Kidney (tissue), 14 donors: ENCODE data around the gene WHAMM. TPM values are rescaled to one million over a fixed set of nuclear protein-coding genes. Genes with fewer than 3 reads are reported as not detected.

ENCODE experiments used
- DNase-seq, 5 donors: peaks; one replicate each; pipeline ENCODE4 v3.0.0-alpha.2; 2013 to 2020
- FAIRE-seq: peaks from 2 replicates; lab custom pipeline; 2012; peaks lifted over from hg19 to GRCh38; lab: Jason Lieb, UNC
- H3K27ac ChIP-seq, 2 donors: one replicate each; pipeline ENCODE4 v1.7.0; 2013; ENCODE audit warnings: low read depth in 2 of 2, low read length in 2 of 2, inconsistent platforms in 1 of 2
- H3K27me3 ChIP-seq: one replicate; pipeline ENCODE4 v1.7.1; 2013; ENCODE audit warnings: low read length, inconsistent platforms; ENCODE audit not compliant: control insufficient read depth, insufficient read depth
- H3K36me3 ChIP-seq, 3 donors: one replicate each; pipeline versions ENCODE4 v1.7.0 to v1.7.1; 2013; ENCODE audit warnings: low read length in 3 of 3, control low read depth in 1 of 3, inconsistent platforms in 1 of 3; ENCODE audit not compliant: insufficient read depth in 3 of 3, control insufficient read depth in 2 of 3
- H3K4me1 ChIP-seq, 3 donors: one replicate each; pipeline versions ENCODE4 v1.7.0 to v1.7.1; 2013; ENCODE audit warnings: low read length in 3 of 3, inconsistent platforms in 1 of 3, low read depth in 1 of 3; ENCODE audit not compliant: control insufficient read depth in 2 of 3, insufficient read depth in 2 of 3
- H3K4me3 ChIP-seq, 3 donors: one replicate each; pipeline versions ENCODE4 v1.7.0 to v1.8.1; 2013; ENCODE audit warnings: low read length in 3 of 3, control low read depth in 1 of 3, inconsistent platforms in 1 of 3
- H3K9ac ChIP-seq, 3 donors: one replicate each; pipeline versions ENCODE4 v1.7.0 to v1.7.1; 2013; ENCODE audit warnings: low read length in 3 of 3, control low read depth in 1 of 3, inconsistent platforms in 1 of 3
- H3K9me3 ChIP-seq, 3 donors: one replicate each; pipeline versions ENCODE4 v1.7.0 to v1.7.1; 2013; ENCODE audit warnings: low read length in 3 of 3, control low read depth in 1 of 3, inconsistent platforms in 1 of 3; ENCODE audit not compliant: control insufficient read depth in 2 of 3, insufficient read depth in 1 of 3
- CTCF ChIP-seq: IDR thresholded peaks from 3 replicates; pipeline ENCODE4 v1.5.1; 2012; ENCODE audit warnings: mild to moderate bottlenecking, moderate library complexity, borderline replicate concordance; ENCODE audit not compliant: insufficient read depth; ENCODE audit errors: extremely low read depth
- intact Hi-C: fragments of 100-400 bp; cut with DNase I; formaldehyde crosslinking; loops from one replicate; pipeline ENCODE4 v1.11.1; 2022
- polyA plus RNA-seq: library from polyadenylated mRNA; stranded (reverse); fragments of 350-450 nt; fragmentation: Illumina TruSeq; extraction: RNeasy Lipid Tissue Mini Kit (QIAGEN cat#74804); gene quantifications from one replicate; pipeline ENCODE4 v1.2.3, GENCODE V29; 2014; ENCODE audit warnings: low read depth, low replicate concordance; ENCODE audit not compliant: insufficient read depth
- total RNA-seq: library from RNA; stranded (reverse); fragmentation: NEBNext Ultra II Directional; extraction: Animal tissue kit (Norgen Biotek cat#: 25700); gene quantifications from one replicate; pipeline ENCODE4 v1.2.1, GENCODE V29; 2021
- donor health status: control.
- donor health status: control.
- donor health status: control.
- donor health status: control.
- donor health status: control.
- donor health status: DM: yes; HTN: yes; CAD: no.
- donor health status: Normal renal cell carcinoma (clear cell type).

The WHAMM gene
- total and polyA plus RNA-seq, 2 donors from 2014 or later, result 4.0 to 13.8 TPM

GRCh38 chr15:82790321-82790720 is 19.1 kb upstream of the WHAMM start:
- intact Hi-C loops, result no loop called here
- no peaks in the 10 kb centered on the region for H3K9me3 ChIP-seq
- no peaks in the 10 kb centered on the region for H3K36me3 ChIP-seq
- no peaks in the 10 kb centered on the region for H3K4me1 ChIP-seq
- no peak overlapping the region for H3K4me3 ChIP-seq
- no peak overlapping the region for H3K27ac ChIP-seq
- TF ChIP-seq CTCF, result no peak
- H3K9ac ChIP-seq, result no peak overlapping the region
- no peaks in the 10 kb centered on the region for H3K27me3 ChIP-seq
- FAIRE-seq (no peak), DNase-seq (no peak)

- Histone ChIP-seq H3K4me1 (no peaks in the 10 kb centered on the region), H3K9me3 (no peaks in the 10 kb centered on the region), H3K9ac (no peak overlapping the region), H3K4me3 (no peak overlapping the region), H3K27me3 (no peaks in the 10 kb centered on the region), H3K36me3 (no peaks in the 10 kb centered on the region), H3K27ac (no peak overlapping the region)
- TF ChIP-seq CTCF, result no peak
- intact Hi-C loops, result no loop called here
- FAIRE-seq (no peak), DNase-seq (no peak)
Observed at GRCh38 chr15:82792068-82792467, 17.4 kb upstream of the WHAMM start.

GRCh38 chr15:82793737-82794136 is 15.7 kb upstream of the WHAMM start:
- intact Hi-C loops, result no loop called here
- Histone ChIP-seq H3K4me1 (no peaks in the 10 kb centered on the region), H3K4me3 (no peak overlapping the region), H3K27me3 (no peaks in the 10 kb centered on the region), H3K36me3 (no peaks in the 10 kb centered on the region), H3K9me3 (no peaks in the 10 kb centered on the region), H3K9ac (no peak overlapping the region), H3K27ac (no peak overlapping the region)
- FAIRE-seq (no peak), DNase-seq (no peak)
- TF ChIP-seq CTCF, result no peak

GRCh38 chr15:82798104-82798503 is 11.3 kb upstream of the WHAMM start:
- no peak overlapping the region for H3K4me3 ChIP-seq
- DNase-seq (no peak), FAIRE-seq (no peak)
- no peaks in the 10 kb centered on the region for H3K27me3 ChIP-seq
- intact Hi-C loops, result no loop called here
- H3K9ac ChIP-seq, result no peak overlapping the region
- H3K9me3 ChIP-seq, result no peaks in the 10 kb centered on the region
- no peaks in the 10 kb centered on the region for H3K4me1 ChIP-seq
- H3K36me3 ChIP-seq, result no peaks in the 10 kb centered on the region
- no peak overlapping the region for H3K27ac ChIP-seq
- no peak for TF ChIP-seq CTCF
